ENCODE data around the gene ERRFI1.

The ERRFI1 gene

DNA sequence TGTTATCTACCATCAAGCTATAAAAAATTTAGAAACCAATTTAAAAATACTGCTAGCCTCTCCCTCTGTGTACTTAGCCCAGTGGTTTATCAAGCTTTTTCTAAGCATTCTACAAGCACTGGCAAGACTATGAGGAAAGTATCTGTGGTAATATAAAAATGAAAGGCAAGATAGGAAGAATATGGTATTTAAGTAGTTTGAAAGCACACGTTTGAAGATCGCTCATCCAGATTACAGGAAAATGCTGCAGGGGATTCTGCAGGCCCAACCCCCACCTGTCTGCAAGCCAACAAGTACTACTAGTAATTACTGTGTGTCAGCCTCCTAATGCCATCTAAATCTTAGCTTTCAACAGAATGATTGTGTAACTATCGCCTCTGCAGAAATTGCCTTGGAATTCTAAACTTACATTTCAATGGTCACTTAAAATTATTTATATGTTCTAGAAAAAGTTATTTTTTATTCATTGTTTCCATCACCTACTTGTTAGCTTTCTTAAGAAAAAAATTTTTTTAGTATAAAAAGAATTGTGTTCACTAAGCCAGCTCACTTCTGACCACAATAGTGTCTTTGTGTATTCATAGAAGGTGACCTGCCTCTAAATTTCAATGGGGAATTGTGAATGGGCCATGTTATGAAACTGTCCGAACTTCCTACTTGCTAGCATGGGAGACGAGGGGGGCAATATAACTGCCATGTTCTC lies 8.5 kb downstream of the ERRFI1 start:
- POLR2A ChIA-PET (ENCODE audit: low non-redundant PET): interaction anchor here (0.5 to 0.6 kb wide), 2 partner anchors 104 to 1416 kb away, joined by 3 read pairs; no protein-coding TSS in a partner anchor
- no peak overlapping the region for H3K27ac ChIP-seq
- CTCF ChIA-PET: interaction anchor here (0.8 to 1.6 kb wide), 7 partner anchors 9 to 297 kb away, joined by 3 to 7 read pairs (median 3); no protein-coding TSS in a partner anchor
- TF ChIP-seq, protein P1, sequence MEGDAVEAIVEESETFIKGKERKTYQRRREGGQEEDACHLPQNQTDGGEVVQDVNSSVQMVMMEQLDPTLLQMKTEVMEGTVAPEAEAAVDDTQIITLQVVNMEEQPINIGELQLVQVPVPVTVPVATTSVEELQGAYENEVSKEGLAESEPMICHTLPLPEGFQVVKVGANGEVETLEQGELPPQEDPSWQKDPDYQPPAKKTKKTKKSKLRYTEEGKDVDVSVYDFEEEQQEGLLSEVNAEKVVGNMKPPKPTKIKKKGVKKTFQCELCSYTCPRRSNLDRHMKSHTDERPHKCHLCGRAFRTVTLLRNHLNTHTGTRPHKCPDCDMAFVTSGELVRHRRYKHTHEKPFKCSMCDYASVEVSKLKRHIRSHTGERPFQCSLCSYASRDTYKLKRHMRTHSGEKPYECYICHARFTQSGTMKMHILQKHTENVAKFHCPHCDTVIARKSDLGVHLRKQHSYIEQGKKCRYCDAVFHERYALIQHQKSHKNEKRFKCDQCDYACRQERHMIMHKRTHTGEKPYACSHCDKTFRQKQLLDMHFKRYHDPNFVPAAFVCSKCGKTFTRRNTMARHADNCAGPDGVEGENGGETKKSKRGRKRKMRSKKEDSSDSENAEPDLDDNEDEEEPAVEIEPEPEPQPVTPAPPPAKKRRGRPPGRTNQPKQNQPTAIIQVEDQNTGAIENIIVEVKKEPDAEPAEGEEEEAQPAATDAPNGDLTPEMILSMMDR (conservative IDR thresholded peaks at IDR 0.05; ENCODE audit: low read depth): no peak
- DNase-seq (ENCODE audit: low spot score): no peak

DNA sequence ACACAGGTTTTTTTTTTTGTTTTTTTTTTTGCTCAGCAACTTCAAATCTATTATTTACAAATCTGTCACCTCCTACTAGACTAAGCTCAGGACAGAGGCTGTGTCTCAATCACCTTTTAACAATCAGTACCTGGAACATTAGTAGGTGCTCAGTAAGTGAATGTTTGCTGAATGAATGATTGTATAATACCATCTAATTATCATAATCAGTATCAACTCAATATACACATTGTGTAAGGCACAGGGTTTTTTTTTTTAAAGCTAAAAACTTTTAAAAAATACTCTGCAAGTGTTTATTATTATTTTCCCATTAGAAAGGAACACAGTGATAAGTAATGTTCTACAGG lies 9.2 kb downstream of the ERRFI1 start:
- TF ChIP-seq, protein P1 (conservative IDR thresholded peaks at IDR 0.05; ENCODE audit: low read depth): no peak
- no peak overlapping the region for H3K27ac ChIP-seq
- ChIA-PET CTCF (interaction anchor here (0.6 to 1.6 kb wide), 7 partner anchors 9 to 298 kb away, joined by 3 to 7 read pairs (median 3); no protein-coding TSS in a partner anchor), POLR2A (ENCODE audit: low non-redundant PET) (interaction anchor here (0.5 to 0.6 kb wide), 2 partner anchors 104 to 1415 kb away, joined by 3 read pairs; no protein-coding TSS in a partner anchor)
- DNase-seq (ENCODE audit: low spot score): no peak

DNA sequence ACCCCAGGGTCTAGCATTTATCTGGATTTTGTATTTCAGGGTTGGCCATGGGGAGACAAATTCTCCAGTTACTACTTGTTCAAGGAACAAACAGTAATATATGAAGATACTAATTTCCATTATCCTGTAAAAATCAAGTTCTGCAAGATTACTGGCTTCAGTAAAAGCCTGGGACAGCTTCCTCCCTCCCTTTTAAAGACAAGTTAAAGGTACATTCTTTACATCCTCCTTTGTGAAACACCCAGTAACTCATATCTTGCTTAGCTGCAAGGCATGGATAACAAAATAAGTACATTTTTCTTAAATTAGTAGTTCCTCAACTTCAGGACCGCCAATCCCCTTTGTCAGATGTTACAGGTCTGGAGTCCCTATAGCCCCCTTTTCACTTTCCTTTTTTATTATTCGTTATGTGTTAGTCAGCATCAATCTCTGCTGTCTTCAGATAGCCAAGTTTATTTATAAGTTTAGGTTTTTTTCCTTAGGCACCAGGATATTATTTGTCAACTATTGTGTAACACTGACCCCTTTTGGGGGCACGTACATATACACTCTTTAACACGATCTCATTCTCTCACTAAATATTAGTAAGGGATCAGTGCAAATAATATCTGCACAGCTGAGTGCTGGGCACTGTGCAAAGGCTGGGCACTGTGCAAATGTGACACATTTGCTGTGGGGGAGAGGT lies 9.8 kb downstream of the ERRFI1 start:
- CTCF ChIA-PET: interaction anchor here (0.6 to 2.9 kb wide), 8 partner anchors 23 to 298 kb away, joined by 3 to 29 read pairs (median 4); no protein-coding TSS in a partner anchor
- no peak overlapping the region for H3K27ac ChIP-seq
- POLR2A ChIA-PET (ENCODE audit: low non-redundant PET): no interaction called here
- TF ChIP-seq, protein P1 (conservative IDR thresholded peaks at IDR 0.05; ENCODE audit: low read depth): 0 out of 2 replicates have a peak, but pooled peaks have one; percentile 12
- no peak for DNase-seq (ENCODE audit: low spot score)

DNA sequence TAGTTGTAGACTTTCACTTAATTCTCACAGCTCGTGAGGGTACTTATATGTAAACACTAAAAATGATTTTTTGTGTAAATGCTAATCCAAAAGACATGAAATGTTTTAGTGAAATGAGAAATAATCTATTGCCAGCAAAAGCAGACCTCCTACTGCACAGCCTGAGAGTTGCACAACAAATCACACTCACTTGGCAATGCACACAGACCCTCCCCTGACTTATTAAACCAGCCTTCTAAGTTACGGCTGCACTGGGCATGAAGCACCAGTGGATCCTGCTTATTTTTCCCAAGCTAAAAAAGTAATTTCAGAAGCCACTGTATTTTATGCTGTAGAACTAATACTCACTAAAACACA lies 10.3 kb downstream of the ERRFI1 start:
- H3K27ac ChIP-seq: no peak overlapping the region
- TF ChIP-seq, protein P1 (conservative IDR thresholded peaks at IDR 0.05; ENCODE audit: low read depth): no peak
- CTCF ChIA-PET: interaction anchor here (0.6 to 2.9 kb wide), 8 partner anchors 15 to 333 kb away, joined by 3 to 29 read pairs (median 6); no protein-coding TSS in a partner anchor
- POLR2A ChIA-PET (ENCODE audit: low non-redundant PET): no interaction called here
- DNase-seq (ENCODE audit: low spot score): no peak

DNA sequence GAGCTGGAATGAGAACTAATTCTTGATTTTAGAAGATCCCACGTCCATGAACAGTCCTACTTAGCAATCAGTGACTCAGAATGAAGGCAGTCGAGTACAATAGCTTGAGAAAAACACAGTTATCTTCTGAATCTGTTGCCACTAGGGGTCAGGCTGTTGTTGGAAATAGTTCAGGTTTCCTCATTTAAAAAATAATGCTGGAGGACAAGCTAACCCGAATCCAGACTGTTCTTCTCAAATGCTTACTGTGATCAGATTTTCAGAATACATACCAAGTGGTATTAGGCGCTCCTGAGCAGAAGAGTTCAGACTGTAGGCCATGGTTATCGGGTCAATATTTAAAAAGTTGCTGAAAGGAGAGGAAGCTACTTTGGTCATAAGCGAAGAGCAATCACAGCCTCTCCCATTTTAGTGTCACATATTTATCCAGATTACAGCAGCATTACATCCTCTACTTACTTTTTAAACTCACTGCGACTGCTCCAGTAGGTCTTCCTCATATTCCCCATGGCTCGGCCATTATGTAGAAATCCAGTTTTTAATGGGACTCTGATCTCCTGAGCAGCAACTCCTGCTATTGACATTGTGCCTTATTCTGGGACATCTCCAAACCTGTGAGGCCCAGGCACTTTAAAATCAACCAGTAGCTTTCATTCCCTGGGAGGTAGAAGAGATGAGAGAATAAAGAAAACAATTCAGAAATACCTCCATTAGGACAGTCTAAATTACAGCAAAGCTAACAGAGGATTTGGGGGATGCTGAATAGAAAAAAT lies 10.9 kb downstream of the ERRFI1 start:
- CTCF ChIA-PET: interaction anchor here (0.6 to 2.9 kb wide), 16 partner anchors 9 to 1706 kb away, joined by 3 to 29 read pairs (median 4); no protein-coding TSS in a partner anchor
- no peak overlapping the region for H3K27ac ChIP-seq
- POLR2A ChIA-PET (ENCODE audit: low non-redundant PET): no interaction called here
- TF ChIP-seq, protein P1 (conservative IDR thresholded peaks at IDR 0.05; ENCODE audit: low read depth): peak; percentile 69
- DNase-seq (ENCODE audit: low spot score): peak; percentile 58

All from RWPE1 (cell line).